Activated T-helper 1 cell treated with anti-CD3 and anti-CD28 coated beads, Interleukin-12 subunit alpha, Interleukin-12 subunit beta, Interleukin-2, Interleukin-4 antibody, amounts not matched to agents 30 ng/mL and 10 ng/mL and 1 ng/mL, durations not matched to agents 14 hours and 24 hours and 36 hours (primary cell): ENCODE data around the gene NHS. TPM values are rescaled to one million over a fixed set of nuclear protein-coding genes. Genes with fewer than 3 reads are reported as not detected.

Source experiments
- DNase-seq: peaks from one replicate; pipeline ENCODE4 v3.0.0; 2021; ENCODE audit warnings: low spot score
- H3K27ac Mint-ChIP-seq: one replicate; pipeline ENCODE4 v1.8.0; 2021; ENCODE audit warnings: mild to moderate bottlenecking, mixed read lengths
- H3K27me3 Mint-ChIP-seq: one replicate; pipeline ENCODE4 v1.8.0; 2022; ENCODE audit warnings: mild to moderate bottlenecking, moderate library complexity, mixed read lengths; ENCODE audit not compliant: insufficient read depth
- H3K36me3 Mint-ChIP-seq: one replicate; pipeline ENCODE4 v1.8.0; 2021; ENCODE audit warnings: low read depth, mixed read lengths
- H3K4me1 Mint-ChIP-seq: one replicate; pipeline ENCODE4 v1.8.0; 2021; ENCODE audit warnings: low read depth, mixed read lengths
- H3K4me3 Mint-ChIP-seq: one replicate; pipeline ENCODE4 v1.8.0; 2021; ENCODE audit warnings: mild to moderate bottlenecking, moderate library complexity, mixed read lengths
- H3K9me3 Mint-ChIP-seq: one replicate; pipeline ENCODE4 v1.8.0; 2021; ENCODE audit warnings: mixed read lengths
- intact Hi-C: fragments of 100-400 bp; cut with micrococcal nuclease; formaldehyde crosslinking; loops from one replicate; pipeline ENCODE4 v1.15.1; 2024
- total RNA-seq: library from RNA; stranded (reverse); gene quantifications from 2 replicates; pipeline ENCODE4 v1.2.3, GENCODE V29; 2022

NHS gene
- total RNA-seq, 1 donor from 2014 or later = 8.1 TPM

DNA sequence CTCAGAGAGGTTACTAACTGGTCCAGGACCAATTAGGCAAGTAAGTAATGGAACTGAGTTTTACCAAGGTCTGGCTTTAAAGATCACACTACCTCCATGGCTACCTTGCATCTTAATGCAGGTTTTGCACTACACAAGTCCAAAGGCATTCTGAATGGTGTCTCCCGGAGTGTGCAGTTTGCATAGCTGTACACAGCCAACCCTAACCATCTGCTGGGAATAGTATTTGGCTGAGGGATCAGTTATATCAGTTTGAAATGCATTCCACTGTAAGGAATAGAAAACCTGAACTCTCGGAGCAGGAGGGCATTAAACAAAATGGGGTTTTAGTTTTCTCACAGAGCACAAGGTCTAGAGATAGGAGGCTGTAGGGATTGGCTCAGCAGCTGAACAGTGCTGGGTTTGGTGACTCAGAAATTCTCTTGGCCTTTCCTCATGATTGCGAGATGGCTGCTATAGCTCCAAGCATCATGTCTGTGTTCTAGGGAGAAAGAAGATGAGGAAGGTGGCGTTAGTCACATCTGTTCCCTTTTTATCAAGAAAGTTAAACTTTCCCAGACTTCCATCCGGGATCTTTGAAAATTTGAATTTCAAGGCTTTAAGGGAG lies 177.1 kb downstream of the NHS start:
- H3K9me3 Mint-ChIP-seq = no peaks in the 10 kb centered on the region
- H3K4me1 Mint-ChIP-seq = peaks cover 6% of the 10 kb centered on the region
- H3K36me3 Mint-ChIP-seq = no peaks in the 10 kb centered on the region
- no peak overlapping the region for H3K4me3 Mint-ChIP-seq
- H3K27me3 Mint-ChIP-seq = no peaks in the 10 kb centered on the region
- DNase-seq = no peak
- intact Hi-C loops = no loop called here
- no peak overlapping the region for H3K27ac Mint-ChIP-seq

DNA sequence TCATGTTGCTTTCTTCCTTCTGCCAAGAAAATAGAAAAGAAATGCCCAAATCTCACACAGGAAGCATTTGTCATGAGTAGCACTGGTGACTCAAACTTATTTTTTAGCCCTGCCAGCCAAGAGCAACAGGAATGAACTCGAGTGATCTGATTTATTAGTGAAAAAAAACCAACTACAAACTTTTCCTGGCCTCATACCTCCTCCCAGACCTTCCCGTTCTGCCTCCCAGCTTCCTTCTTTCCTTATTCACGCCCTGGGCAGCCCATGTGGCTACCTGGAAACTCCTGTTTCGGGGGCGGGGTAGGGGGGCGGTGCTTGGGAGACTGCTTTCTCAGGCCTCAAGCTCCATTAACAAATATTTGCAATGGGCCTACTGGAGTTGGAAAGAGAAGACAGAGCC lies 178.5 kb downstream of the NHS start:
- intact Hi-C loops = no loop called here
- Mint-ChIP-seq H3K36me3 (no peaks in the 10 kb centered on the region), H3K4me3 (no peak overlapping the region), H3K27me3 (peaks cover 4% of the 10 kb centered on the region), H3K9me3 (no peaks in the 10 kb centered on the region), H3K4me1 (peaks cover 6% of the 10 kb centered on the region), H3K27ac (no peak overlapping the region)
- DNase-seq = no peak

DNA sequence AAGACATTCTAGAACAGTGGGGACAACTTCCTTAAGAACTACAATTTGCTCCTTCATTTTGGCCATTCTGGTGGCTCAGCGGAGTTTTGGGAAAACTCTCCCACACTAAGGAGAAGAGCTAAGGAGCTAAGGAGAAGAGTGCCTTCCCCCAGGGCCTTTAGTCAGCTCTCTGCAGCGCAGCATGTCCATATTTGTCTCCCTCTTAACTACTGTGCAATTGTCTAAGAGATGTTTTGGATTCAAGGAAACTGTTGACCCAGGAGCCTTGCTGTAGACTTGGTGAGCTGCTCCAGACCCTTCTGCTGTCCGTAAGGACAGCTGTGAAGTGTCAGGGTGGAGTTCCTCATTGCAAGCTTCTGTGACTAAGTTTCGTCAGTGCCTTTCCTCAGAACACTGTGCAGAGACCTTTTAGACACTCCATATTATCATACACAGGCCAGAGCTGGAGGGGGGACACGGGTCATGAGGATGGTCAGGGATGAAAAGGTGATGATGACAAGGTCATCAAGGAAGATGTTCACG lies 179.0 kb downstream of the NHS start:
- Mint-ChIP-seq H3K4me1 (peaks cover 6% of the 10 kb centered on the region), H3K27me3 (peaks cover 4% of the 10 kb centered on the region), H3K27ac (no peak overlapping the region), H3K9me3 (no peaks in the 10 kb centered on the region), H3K36me3 (no peaks in the 10 kb centered on the region), H3K4me3 (no peak overlapping the region)
- DNase-seq = no peak
- intact Hi-C loops = no loop called here

DNA sequence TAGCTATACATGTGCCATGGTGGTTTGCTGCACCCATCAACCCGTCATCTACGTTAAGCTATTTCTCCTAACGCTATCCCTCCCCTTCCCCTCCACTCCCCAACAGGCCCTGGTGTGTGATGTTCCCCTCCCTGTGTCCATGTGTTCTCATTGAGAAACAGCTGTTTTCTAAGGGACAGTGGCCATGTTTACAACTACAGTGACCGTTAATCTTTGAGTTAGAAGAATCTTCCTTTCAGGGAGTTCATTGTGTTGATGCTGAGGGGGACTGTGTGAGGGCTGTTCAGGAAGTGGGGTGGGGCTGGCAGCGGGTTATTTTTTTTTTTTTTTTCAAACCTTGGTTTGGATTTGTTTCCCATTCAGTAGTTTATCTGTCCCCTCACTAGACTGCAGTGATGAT lies 179.9 kb downstream of the NHS start:
- Mint-ChIP-seq H3K27ac (no peak overlapping the region), H3K27me3 (peaks cover 5% of the 10 kb centered on the region), H3K36me3 (no peaks in the 10 kb centered on the region), H3K4me1 (no peaks in the 10 kb centered on the region), H3K4me3 (no peak overlapping the region), H3K9me3 (no peaks in the 10 kb centered on the region)
- DNase-seq = no peak
- intact Hi-C loops = no loop called here

DNA sequence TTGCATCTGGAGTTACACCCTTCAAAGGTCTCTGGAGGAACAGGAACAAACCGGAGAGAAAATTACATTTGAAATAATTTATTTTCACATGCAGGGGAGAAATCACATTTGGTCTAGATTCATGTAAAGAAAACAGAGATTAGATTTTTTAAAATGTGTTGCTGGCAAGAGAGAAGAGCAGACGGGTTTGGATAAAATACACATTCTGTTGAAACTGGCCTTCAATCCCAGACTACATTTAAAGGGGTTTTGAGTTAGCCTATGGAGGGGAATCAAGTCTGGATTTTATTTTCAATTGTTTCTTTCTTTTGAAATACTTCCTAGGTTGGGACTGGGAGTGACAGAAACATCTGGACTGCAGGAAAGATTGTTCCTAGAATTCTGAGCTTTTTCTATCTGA lies 180.8 kb downstream of the NHS start:
- DNase-seq = no peak
- H3K4me1 Mint-ChIP-seq = no peaks in the 10 kb centered on the region
- no peak overlapping the region for H3K27ac Mint-ChIP-seq
- H3K9me3 Mint-ChIP-seq = no peaks in the 10 kb centered on the region
- H3K27me3 Mint-ChIP-seq = peaks cover 5% of the 10 kb centered on the region
- H3K36me3 Mint-ChIP-seq = no peaks in the 10 kb centered on the region
- H3K4me3 Mint-ChIP-seq = no peak overlapping the region
- intact Hi-C loops = no loop called here

DNA sequence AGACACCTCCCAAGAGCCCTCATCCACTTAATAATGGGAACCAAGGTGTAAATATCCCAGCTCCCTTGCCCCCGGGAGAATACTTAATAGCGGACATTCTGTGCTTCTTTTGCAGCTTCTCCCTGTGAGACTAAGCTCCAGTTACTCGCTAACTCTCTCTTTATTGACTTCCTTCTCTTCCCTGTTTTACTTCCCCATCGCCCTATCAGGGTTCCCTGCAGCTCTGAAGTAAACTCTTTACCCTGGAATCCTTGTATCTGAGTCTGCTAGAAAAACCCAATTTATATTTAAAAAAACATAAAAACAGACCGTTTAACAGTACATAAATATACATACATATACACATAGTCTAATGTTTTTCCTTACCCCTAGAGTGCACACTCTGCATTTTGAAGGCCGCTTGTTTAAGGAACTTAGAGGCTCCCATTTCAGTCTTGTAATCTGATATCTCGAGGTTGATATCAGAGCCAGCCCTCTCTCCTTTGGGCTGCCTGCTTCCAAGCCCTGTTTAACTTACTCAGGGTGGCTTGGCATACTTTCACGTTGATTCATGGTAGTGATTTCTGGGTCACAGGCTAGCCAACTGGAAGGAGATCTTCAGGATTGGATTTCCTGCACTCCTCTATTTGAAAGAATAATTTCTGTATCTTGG lies 184.9 kb downstream of the NHS start:
- peaks cover 5% of the 10 kb centered on the region for H3K27me3 Mint-ChIP-seq
- no peak overlapping the region for H3K27ac Mint-ChIP-seq
- H3K4me3 Mint-ChIP-seq = no peak overlapping the region
- H3K4me1 Mint-ChIP-seq = peaks cover 10% of the 10 kb centered on the region
- H3K36me3 Mint-ChIP-seq = no peaks in the 10 kb centered on the region
- DNase-seq = no peak
- no peaks in the 10 kb centered on the region for H3K9me3 Mint-ChIP-seq
- intact Hi-C loops = no loop called here

DNA sequence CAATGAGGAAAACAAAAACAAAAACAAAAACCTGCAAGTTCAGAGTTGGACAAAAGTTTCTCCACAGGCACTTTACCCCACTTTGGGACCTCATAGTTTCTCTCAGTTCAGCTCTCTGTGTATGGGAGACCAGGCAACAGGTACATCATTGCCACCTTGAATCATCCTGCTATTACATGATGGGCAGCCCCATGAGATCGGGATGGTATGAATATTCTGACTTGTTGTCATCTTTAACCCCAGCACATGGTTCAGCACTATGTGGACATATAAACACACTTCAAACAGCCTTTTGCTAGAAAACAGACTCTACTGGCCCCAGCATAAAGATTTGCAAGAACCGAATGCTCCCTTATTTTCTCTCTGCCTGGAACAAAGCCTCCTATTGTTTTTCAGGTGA lies 185.4 kb downstream of the NHS start:
- Mint-ChIP-seq H3K27ac (no peak overlapping the region), H3K9me3 (no peaks in the 10 kb centered on the region), H3K27me3 (peaks cover 5% of the 10 kb centered on the region), H3K4me1 (peaks cover 10% of the 10 kb centered on the region), H3K36me3 (no peaks in the 10 kb centered on the region), H3K4me3 (no peak overlapping the region)
- intact Hi-C loops = no loop called here
- no peak for DNase-seq

DNA sequence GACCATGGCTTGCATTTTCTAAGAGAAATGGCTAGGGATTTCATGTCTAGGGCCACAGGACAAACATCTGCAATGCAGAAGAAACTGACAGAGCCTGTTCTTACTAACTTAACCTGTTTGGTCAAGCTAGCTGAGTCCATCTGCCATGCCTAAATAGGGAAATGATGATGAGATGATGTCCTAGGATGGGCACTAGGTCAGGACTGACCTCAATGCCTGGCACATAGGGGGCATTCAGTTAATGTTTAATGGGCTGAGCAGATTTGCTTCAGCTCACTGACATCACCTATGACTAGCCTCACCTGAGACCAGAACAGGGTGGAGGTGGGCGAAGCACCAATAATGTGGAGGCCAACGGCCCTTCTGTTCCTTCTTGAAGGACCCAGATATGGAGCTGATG lies 188.1 kb downstream of the NHS start:
- Mint-ChIP-seq H3K27ac (no peak overlapping the region), H3K27me3 (peaks cover 2% of the 10 kb centered on the region), H3K4me1 (peaks cover 10% of the 10 kb centered on the region), H3K4me3 (no peak overlapping the region), H3K9me3 (no peaks in the 10 kb centered on the region), H3K36me3 (no peaks in the 10 kb centered on the region)
- intact Hi-C loops = no loop called here
- no peak for DNase-seq

DNA sequence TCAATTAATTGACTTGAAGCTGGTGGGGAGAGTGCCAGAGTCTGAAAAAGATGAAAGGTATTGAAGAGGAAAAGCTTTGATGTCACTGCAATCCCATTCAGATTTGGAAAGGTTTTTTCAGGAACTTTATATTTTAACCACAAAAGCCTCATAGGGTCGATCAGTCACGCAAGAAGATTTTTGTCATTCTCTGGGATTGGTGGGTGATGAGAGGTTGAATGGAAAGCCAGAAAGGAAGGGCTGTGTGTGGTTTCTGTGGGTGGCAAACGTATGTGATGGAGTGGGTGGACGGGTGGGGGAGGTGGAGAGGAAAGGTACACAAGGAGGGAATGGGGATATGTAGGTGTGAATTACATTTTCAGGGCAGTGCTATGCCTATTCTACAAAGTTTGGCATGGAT lies 188.5 kb downstream of the NHS start:
- no peaks in the 10 kb centered on the region for H3K9me3 Mint-ChIP-seq
- H3K4me3 Mint-ChIP-seq = no peak overlapping the region
- H3K4me1 Mint-ChIP-seq = peaks cover 10% of the 10 kb centered on the region
- no peak for DNase-seq
- H3K27me3 Mint-ChIP-seq = peaks cover 2% of the 10 kb centered on the region
- intact Hi-C loops = no loop called here
- H3K36me3 Mint-ChIP-seq = no peaks in the 10 kb centered on the region
- H3K27ac Mint-ChIP-seq = no peak overlapping the region

DNA sequence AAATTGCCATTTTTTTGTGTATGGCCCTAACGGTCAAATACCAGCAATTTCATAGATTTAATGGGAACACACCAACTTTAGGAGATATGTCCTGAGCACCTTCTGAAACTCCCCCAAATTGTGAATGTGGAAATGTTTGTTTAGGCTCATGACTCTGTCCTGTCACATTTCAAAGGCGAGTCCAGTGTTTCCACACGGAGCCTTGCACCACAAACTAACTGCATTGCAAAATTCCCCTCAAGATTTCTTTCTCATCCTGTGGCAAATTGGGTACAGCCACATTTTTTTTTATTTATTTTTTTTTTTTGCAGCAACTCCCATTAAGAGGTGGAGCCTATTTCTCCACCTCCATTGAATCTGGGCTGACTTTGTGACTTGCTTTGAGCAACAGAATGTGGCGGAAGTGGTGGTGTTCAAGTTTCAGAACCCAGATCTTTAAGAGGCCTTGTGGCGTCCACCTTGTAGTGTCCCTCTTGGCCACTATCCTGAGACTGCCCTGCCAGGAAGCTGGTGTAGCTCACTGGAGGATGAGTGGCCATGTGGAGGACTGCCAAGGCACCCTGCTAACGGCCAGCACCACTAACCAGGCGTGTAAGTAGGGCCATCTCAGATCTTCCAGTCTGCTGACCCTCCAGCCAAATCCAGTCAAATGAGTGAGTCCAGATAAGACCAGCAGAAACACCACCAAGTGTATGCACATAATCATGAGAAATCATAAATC lies 189.8 kb downstream of the NHS start:
- no peak overlapping the region for H3K27ac Mint-ChIP-seq
- H3K4me1 Mint-ChIP-seq = peaks cover 10% of the 10 kb centered on the region
- H3K9me3 Mint-ChIP-seq = no peaks in the 10 kb centered on the region
- DNase-seq = no peak
- no peaks in the 10 kb centered on the region for H3K27me3 Mint-ChIP-seq
- intact Hi-C loops = no loop called here
- H3K36me3 Mint-ChIP-seq = no peaks in the 10 kb centered on the region
- no peak overlapping the region for H3K4me3 Mint-ChIP-seq

DNA sequence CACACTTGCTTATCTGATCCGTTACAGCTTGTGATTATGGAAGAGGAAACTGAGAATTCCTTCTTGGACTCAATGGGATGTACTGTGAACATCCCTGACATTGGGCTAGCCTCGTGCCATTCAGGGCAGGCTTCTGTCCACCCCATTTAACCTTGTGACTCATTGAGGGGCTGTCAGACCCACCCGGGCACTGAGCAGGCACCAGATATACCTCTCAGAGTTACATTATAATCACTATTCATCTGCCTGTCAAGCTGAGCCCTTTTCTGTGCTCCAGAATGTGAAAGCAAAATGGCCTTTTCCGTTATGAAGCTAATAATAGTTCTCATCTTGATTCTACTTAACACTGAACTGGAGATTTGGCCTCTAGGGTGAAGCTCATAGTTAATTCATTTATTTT lies 191.7 kb downstream of the NHS start:
- intact Hi-C loops = no loop called here
- H3K27ac Mint-ChIP-seq = no peak overlapping the region
- no peaks in the 10 kb centered on the region for H3K36me3 Mint-ChIP-seq
- no peaks in the 10 kb centered on the region for H3K9me3 Mint-ChIP-seq
- H3K4me3 Mint-ChIP-seq = no peak overlapping the region
- H3K27me3 Mint-ChIP-seq = no peaks in the 10 kb centered on the region
- no peak for DNase-seq
- peaks cover 10% of the 10 kb centered on the region for H3K4me1 Mint-ChIP-seq

DNA sequence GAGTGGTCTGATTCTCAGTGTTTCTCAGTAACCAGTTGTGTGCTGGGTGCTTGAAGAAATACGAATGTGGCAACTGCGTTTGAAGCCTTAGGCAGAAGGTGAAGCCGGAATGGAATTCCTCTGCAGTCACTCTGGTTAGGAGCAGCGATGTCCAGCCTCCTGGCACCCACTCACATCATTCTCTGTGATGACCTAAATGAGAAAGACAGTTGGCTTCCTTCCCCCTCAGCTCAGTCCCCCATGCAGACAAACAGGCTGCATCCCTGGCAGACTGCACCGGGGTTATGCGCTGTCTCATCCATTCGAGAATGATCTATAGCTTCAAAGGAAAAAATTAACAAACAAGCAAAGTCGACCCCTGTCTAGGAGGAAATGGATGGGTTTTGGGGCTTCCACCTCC lies 192.2 kb downstream of the NHS start:
- H3K27me3 Mint-ChIP-seq = no peaks in the 10 kb centered on the region
- H3K4me3 Mint-ChIP-seq = no peak overlapping the region
- no peak overlapping the region for H3K27ac Mint-ChIP-seq
- intact Hi-C loops = no loop called here
- H3K9me3 Mint-ChIP-seq = no peaks in the 10 kb centered on the region
- H3K36me3 Mint-ChIP-seq = no peaks in the 10 kb centered on the region
- no peak for DNase-seq
- H3K4me1 Mint-ChIP-seq = peaks cover 10% of the 10 kb centered on the region

DNA sequence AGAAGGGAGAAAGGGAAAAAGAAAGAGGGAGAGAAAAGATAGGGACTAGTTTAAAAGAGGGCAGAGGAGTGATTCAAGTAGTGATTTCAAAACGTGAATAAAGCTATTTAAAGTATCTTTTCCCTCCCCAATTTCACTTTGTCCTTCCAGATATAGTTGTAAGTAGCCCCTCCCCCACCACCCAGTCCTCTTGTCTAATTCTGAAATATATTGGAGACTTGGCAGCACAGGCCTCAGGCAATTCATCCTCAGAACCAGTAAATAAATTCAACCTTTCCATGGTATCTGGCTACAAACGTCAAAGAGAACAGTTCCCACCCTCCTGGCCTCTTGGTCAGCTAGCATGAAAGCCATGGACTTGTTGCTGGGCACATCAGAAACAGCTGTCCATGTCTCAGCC lies 192.8 kb downstream of the NHS start:
- intact Hi-C loops = no loop called here
- Mint-ChIP-seq H3K4me3 (no peak overlapping the region), H3K27me3 (no peaks in the 10 kb centered on the region), H3K4me1 (peaks cover 10% of the 10 kb centered on the region), H3K27ac (no peak overlapping the region), H3K9me3 (no peaks in the 10 kb centered on the region), H3K36me3 (no peaks in the 10 kb centered on the region)
- no peak for DNase-seq
